GM23338 (cell line): ENCODE results near the gene TAPBP.
"Not testable (repeated sequence)": the region's sequence is repeated elsewhere in the genome, so short reads cannot be mapped to it uniquely, and the experiment has no call there.

Experiments used
- EZH2 ChIP-seq: fragments of 200-600 bp; sonication (generic); IDR thresholded peaks from one replicate; pipeline ENCODE4 v1.8.0; 2017; ENCODE audit warnings: antibody characterized with exemption, mild to moderate bottlenecking, low read depth; ENCODE audit not compliant: unreplicated experiment
- EZH2phosphoT487 ChIP-seq: fragments of 200-600 bp; sonication (generic); IDR thresholded peaks from one replicate; pipeline ENCODE4 v1.8.1; 2018; ENCODE audit warnings: antibody characterized with exemption; ENCODE audit not compliant: unreplicated experiment
- POLR2AphosphoS5 ChIP-seq: IDR thresholded peaks from 2 replicates; pipeline ENCODE4 v1.6.1; 2016; ENCODE audit warnings: antibody characterized with exemption, low read depth
- TF ChIP-seq, protein P1 (sequence below), 2 experiments: fragments of 200-600 bp in 1 of 2; sonication (generic) in 1 of 2; conservative IDR thresholded peaks; 2 replicates each; pipeline versions ENCODE4 v1.5.1 to v1.6.1; 2016 to 2017; ENCODE audit warnings: antibody characterized with exemption in 2 of 2, low read depth in 2 of 2, mild to moderate bottlenecking in 2 of 2, moderate library complexity in 1 of 2
- TF ChIP-seq, protein P2 (sequence below): IDR thresholded peaks from 2 replicates; pipeline ENCODE4 v1.6.1; 2016; ENCODE audit warnings: antibody characterized with exemption

DNA sequence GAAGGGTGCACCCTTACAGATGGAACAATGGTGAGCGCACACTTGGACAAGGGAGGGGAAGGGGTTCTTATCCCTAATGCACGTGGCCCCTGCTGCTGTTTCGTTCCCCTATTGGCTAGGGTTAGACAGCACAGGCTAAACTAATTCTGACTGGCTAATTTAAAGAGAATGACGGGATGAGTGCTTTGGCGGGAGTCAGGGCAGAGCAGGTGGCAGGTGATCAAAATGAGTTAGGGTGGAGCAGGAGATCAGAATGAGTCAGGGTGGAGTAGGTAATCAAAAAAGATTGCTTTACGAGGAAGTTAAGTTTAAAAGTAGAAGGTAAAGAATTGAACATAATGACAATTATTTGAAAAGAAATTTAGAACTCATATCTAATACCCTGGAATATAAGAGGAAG lies 42.0 kb upstream of the TAPBP start:
- not testable (repeated sequence) for TF ChIP-seq EZH2phosphoT487, POLR2AphosphoS5, EZH2
- TF ChIP-seq, protein P1, sequence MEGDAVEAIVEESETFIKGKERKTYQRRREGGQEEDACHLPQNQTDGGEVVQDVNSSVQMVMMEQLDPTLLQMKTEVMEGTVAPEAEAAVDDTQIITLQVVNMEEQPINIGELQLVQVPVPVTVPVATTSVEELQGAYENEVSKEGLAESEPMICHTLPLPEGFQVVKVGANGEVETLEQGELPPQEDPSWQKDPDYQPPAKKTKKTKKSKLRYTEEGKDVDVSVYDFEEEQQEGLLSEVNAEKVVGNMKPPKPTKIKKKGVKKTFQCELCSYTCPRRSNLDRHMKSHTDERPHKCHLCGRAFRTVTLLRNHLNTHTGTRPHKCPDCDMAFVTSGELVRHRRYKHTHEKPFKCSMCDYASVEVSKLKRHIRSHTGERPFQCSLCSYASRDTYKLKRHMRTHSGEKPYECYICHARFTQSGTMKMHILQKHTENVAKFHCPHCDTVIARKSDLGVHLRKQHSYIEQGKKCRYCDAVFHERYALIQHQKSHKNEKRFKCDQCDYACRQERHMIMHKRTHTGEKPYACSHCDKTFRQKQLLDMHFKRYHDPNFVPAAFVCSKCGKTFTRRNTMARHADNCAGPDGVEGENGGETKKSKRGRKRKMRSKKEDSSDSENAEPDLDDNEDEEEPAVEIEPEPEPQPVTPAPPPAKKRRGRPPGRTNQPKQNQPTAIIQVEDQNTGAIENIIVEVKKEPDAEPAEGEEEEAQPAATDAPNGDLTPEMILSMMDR (conservative IDR thresholded peaks at IDR 0.05; ENCODE audit: low read depth in 2 of 2): not testable (repeated sequence)
- TF ChIP-seq, protein P2, sequence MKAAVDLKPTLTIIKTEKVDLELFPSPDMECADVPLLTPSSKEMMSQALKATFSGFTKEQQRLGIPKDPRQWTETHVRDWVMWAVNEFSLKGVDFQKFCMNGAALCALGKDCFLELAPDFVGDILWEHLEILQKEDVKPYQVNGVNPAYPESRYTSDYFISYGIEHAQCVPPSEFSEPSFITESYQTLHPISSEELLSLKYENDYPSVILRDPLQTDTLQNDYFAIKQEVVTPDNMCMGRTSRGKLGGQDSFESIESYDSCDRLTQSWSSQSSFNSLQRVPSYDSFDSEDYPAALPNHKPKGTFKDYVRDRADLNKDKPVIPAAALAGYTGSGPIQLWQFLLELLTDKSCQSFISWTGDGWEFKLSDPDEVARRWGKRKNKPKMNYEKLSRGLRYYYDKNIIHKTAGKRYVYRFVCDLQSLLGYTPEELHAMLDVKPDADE: not testable (repeated sequence)
